Fibroblast of pulmonary artery (primary cell): ENCODE measurements around the gene PSMF1.
A peak's percentile ranks its signal among the peaks of the same experiment; 100 is the strongest.

ENCODE experiments used
- DNase-seq: peaks from one replicate; pipeline ENCODE4 v3.0.0-alpha.2; 2010; ENCODE audit warnings: low read depth
- H3K4me3 ChIP-seq: replicated peaks from 2 replicates; pipeline ENCODE4 v1.5.1; 2011; ENCODE audit warnings: low read depth, mild to moderate bottlenecking, control low read depth, low read length, moderate library complexity
- TF ChIP-seq, protein P1 (sequence below): IDR thresholded peaks from 2 replicates; pipeline ENCODE4 v1.5.1; 2011; ENCODE audit warnings: mild to moderate bottlenecking, control low read depth, low read length, inconsistent platforms; ENCODE audit errors: missing control alignments

PSMF1 gene

DNA sequence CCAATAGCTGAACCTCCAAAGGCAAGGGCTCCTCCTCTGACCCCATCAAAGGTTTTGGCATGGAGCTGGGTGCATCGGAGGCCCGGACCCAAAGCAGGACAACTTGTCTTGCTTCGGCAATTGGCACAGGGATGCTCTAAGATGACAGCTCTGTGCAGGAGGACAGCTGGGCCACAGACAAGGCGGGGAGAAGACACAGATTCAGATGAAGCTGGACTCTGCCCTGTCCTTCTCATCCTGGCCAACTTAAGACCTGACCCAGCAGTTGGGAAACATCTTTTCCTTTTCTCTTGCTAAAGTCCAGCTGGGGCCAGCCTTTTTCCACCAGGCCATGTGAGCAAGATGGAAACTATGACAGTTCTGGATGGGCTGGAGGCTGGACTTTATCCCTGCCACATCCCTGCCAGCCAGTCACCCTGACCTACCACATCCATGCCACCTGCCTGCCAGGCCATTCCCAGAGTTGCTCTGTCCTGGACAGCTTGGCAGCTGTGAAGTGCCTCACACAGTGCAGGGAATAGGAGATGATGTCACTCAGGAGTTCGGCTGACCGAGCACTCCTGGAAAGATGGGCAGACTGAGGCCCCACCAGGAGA lies 12.7 kb upstream of the PSMF1 start:
- DNase-seq = no peak
- H3K4me3 ChIP-seq = no peak overlapping the region
- TF ChIP-seq, protein P1, sequence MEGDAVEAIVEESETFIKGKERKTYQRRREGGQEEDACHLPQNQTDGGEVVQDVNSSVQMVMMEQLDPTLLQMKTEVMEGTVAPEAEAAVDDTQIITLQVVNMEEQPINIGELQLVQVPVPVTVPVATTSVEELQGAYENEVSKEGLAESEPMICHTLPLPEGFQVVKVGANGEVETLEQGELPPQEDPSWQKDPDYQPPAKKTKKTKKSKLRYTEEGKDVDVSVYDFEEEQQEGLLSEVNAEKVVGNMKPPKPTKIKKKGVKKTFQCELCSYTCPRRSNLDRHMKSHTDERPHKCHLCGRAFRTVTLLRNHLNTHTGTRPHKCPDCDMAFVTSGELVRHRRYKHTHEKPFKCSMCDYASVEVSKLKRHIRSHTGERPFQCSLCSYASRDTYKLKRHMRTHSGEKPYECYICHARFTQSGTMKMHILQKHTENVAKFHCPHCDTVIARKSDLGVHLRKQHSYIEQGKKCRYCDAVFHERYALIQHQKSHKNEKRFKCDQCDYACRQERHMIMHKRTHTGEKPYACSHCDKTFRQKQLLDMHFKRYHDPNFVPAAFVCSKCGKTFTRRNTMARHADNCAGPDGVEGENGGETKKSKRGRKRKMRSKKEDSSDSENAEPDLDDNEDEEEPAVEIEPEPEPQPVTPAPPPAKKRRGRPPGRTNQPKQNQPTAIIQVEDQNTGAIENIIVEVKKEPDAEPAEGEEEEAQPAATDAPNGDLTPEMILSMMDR = no peak

DNA sequence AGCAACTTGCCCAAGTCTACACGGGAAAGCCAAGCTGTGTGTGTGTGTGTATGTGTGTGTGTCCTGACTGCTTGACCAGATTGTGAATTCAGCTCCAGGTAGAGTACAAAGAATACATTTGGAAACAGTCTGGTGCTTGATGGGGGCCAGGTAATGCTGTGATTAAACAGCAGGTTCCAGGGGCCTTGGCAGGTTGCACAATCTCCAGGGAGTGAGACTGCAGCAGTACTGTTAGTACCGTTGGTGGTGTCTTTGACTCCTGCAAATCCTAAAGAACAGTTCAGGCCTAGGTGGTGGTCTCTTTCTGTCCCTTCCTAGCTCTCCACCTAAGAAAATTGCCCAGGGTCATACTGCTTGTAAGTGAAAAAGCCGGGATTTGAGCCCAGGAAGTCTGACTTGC lies 11.2 kb upstream of the PSMF1 start:
- TF ChIP-seq, protein P1 = no peak
- no peak for DNase-seq
- no peak overlapping the region for H3K4me3 ChIP-seq

DNA sequence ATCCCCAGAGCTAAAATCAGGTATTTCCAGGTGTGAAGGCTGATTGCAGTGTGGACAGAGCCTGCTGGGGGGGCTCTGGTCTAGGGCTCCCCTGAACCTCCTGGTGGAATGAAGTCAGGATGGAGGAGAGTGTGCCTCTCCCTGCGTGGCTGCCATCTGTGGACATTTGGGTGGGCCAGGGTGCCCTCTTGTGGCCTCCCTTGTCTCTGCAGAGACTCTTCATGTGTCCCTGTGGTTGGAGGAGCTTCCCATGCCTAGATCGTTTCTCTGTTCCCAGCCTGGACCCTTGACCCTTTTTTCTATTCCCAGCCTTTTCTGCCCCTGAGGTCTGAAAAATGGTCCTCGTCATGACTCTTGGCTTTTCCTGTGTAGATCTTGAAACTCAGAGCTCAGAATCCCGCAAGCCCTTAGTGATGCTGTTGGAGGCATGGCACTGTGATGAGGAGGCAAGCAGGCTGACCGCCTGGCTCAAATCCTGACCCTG lies 9.9 kb upstream of the PSMF1 start:
- no peak overlapping the region for H3K4me3 ChIP-seq
- DNase-seq = peak; percentile 45
- TF ChIP-seq, protein P1 = peak; percentile 88

DNA sequence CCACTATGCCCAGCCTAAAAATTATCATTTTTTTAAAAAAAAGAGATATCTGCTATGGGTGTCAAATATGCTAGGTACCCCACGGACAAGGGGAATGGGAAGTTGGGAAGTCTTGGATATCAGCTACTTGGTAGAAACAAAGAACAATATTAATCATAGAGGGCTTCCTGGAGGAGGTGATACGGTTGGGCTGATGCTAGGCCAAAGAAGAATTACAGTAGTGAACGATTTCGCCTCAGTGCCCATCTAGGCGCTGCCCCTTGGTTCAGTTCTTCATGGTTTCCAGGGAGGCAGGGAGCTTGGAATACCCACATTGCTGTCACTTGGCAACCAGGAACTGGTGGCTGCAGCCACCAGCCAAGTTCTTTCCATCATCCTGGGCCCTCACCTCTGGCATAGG lies 5.5 kb upstream of the PSMF1 start:
- TF ChIP-seq, protein P1 = no peak
- no peak for DNase-seq
- no peak overlapping the region for H3K4me3 ChIP-seq

DNA sequence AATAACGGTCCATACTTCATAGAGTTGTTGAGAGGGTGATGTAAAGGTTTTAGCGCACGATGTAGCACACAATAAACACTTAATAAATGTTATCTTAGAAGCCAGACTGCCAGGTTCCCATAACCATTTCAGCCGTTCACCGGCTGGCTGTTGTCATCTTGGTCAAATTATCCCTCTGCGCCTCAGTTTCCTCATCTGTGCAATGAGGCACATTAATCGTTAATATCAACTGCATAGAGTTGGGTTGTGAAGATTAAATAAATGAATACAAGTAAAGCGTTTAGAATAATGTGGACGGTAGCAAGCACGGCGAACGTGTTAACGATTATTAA lies 432 bp upstream of the PSMF1 start:
- no peak for DNase-seq
- TF ChIP-seq, protein P1 = no peak
- H3K4me3 ChIP-seq = peak overlapping the region; percentile 99

DNA sequence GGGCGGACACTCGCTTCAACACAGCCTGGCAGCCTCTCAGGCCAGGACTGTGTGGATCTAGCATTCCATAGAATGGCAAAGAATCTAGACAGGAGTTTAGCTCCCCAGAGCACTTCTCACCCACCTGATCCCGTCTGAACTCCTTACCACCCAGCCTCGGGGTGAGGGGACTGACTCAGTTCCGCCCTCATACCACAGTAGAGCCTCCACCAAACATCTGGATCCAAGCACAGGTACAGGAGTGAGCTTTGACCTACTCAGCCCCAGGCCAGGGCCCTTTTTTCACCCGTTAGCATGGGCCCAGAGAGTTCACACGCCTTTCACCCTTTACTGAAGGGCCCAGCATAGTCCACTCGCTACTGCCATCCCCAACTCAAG lies 715 bp downstream of the PSMF1 start:
- peak overlapping the region; percentile 99 for H3K4me3 ChIP-seq
- TF ChIP-seq, protein P1 = no peak
- DNase-seq = no peak

DNA sequence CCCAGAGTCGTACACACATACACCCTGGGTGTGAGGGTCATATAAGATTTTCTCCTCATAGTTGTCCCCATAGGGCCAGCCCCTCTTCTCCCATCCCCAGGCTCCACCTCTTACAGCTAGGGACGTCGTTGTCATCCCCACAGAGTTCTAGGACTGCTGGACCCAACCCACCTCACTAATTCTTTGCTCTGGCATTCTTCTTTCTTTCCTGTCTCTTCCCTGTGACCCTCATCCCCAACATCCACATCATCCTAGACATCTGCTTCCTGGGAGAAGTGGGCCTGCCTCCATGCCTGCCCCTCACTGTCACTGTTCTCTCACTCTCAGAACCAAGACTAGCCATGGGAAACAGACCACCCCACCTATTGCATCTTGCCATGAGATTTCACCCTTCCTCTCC lies 1.1 kb downstream of the PSMF1 start:
- TF ChIP-seq, protein P1 = no peak
- no peak for DNase-seq
- peak overlapping the region; percentile 99 for H3K4me3 ChIP-seq
